Activated CD4-positive, alpha-beta T cell treated with anti-CD3 and anti-CD28 coated beads for 24 hours (primary cell): ENCODE results near the gene CHEK1.
"Not testable (repeated sequence)": the region's sequence is repeated elsewhere in the genome, so short reads cannot be mapped to it uniquely, and the experiment has no call there.

Experiments used
- DNase-seq, 2 donors: peaks; one replicate each; pipeline ENCODE4 v3.0.0-alpha.2; 2020; ENCODE audit warnings: low read depth in 2 of 2

CHEK1 gene

GRCh38 chr11:125701018-125701610 lies 76.2 kb downstream of the CHEK1 start:
- DNase-seq = no peak

- DNase-seq = no peak
These were observed 77.1 kb downstream of the CHEK1 start for GRCh38 chr11:125701858-125702621.

GRCh38 chr11:125704686-125705085 lies 79.7 kb downstream of the CHEK1 start:
- DNase-seq = not testable (repeated sequence)

- no peak for DNase-seq
These were observed 95.8 kb downstream of the CHEK1 start for GRCh38 chr11:125720781-125721180.

- no peak for DNase-seq
These were observed 99.2 kb downstream of the CHEK1 start for GRCh38 chr11:125724125-125724524.
